Muscle layer of colon (tissue), 2 donors: Measurements from ENCODE around the gene NTNG2.
"Not testable (repeated sequence)": the region's sequence is repeated elsewhere in the genome, so short reads cannot be mapped to it uniquely, and the experiment has no call there.

Experiments
- H3K27ac ChIP-seq: one replicate; pipeline ENCODE4 v1.7.0; 2013; ENCODE audit warnings: low read depth, mild to moderate bottlenecking, low read length, moderate library complexity
- H3K27me3 ChIP-seq, 2 donors: one replicate each; pipeline ENCODE4 v1.7.0; 2013; ENCODE audit warnings: low read length in 2 of 2, mild to moderate bottlenecking in 2 of 2; ENCODE audit not compliant: insufficient read depth in 2 of 2, control insufficient read depth in 1 of 2
- H3K36me3 ChIP-seq: one replicate; pipeline ENCODE4 v1.7.0; 2013; ENCODE audit warnings: mild to moderate bottlenecking, low read length; ENCODE audit not compliant: insufficient read depth
- H3K4me1 ChIP-seq: one replicate; pipeline ENCODE4 v1.7.0; 2013; ENCODE audit warnings: mild to moderate bottlenecking, low read length; ENCODE audit not compliant: insufficient read depth
- H3K4me3 ChIP-seq, 2 donors: one replicate each; pipeline ENCODE4 v1.7.0; 2013; ENCODE audit warnings: low read length in 2 of 2, low read depth in 1 of 2, mild to moderate bottlenecking in 1 of 2, moderate library complexity in 1 of 2
- H3K9ac ChIP-seq: one replicate; pipeline ENCODE4 v1.7.0; 2013; ENCODE audit warnings: low read length
- H3K9me3 ChIP-seq: one replicate; pipeline ENCODE4 v1.7.0; 2013; ENCODE audit warnings: mild to moderate bottlenecking, low read length
- donor health status: abdominal sarcoma.
- donor health status: Adenocarcinoma of cecum.

Gene NTNG2

GRCh38 chr9:132269704-132270516 is 108.1 kb downstream of the NTNG2 start:
- H3K36me3 ChIP-seq: peaks cover 55% of the 10 kb centered on the region
- H3K9me3 ChIP-seq: not testable (repeated sequence)

GRCh38 chr9:132274861-132275260 is 113.0 kb downstream of the NTNG2 start:
- no peak overlapping the region for H3K4me3 ChIP-seq
- H3K4me1 ChIP-seq: no peaks in the 10 kb centered on the region
- H3K9ac ChIP-seq: no peak overlapping the region
- H3K27me3 ChIP-seq: no peaks in the 10 kb centered on the region
- peaks cover 82% of the 10 kb centered on the region for H3K36me3 ChIP-seq
- no peak overlapping the region for H3K27ac ChIP-seq
- H3K9me3 ChIP-seq: no peaks in the 10 kb centered on the region

More at GRCh38 chr9:132269704-132270516, 108.1 kb downstream of the NTNG2 start:
- not testable (repeated sequence) for H3K9ac ChIP-seq, H3K4me3 ChIP-seq, H3K27me3 ChIP-seq, H3K27ac ChIP-seq, H3K4me1 ChIP-seq

- no peak overlapping the region for H3K4me3 ChIP-seq
- no peak overlapping the region for H3K9ac ChIP-seq
- peaks cover 75% of the 10 kb centered on the region for H3K36me3 ChIP-seq
- no peaks in the 10 kb centered on the region for H3K9me3 ChIP-seq
- H3K27me3 ChIP-seq: no peaks in the 10 kb centered on the region
- no peak overlapping the region for H3K27ac ChIP-seq
- no peaks in the 10 kb centered on the region for H3K4me1 ChIP-seq
Observed at GRCh38 chr9:132283165-132283564, 121.3 kb downstream of the NTNG2 start.

- Histone ChIP-seq H3K4me3 (no peak overlapping the region), H3K9ac (no peak overlapping the region), H3K4me1 (peaks cover 3% of the 10 kb centered on the region), H3K27ac (no peak overlapping the region), H3K27me3 (no peaks in the 10 kb centered on the region), H3K9me3 (no peaks in the 10 kb centered on the region), H3K36me3 (peaks cover 70% of the 10 kb centered on the region)
Observed at GRCh38 chr9:132283863-132284262, 122.0 kb downstream of the NTNG2 start.

- Histone ChIP-seq H3K9ac (no peak overlapping the region), H3K4me3 (no peak overlapping the region), H3K27ac (no peak overlapping the region), H3K9me3 (no peaks in the 10 kb centered on the region), H3K27me3 (no peaks in the 10 kb centered on the region), H3K36me3 (peaks cover 41% of the 10 kb centered on the region), H3K4me1 (peaks cover 3% of the 10 kb centered on the region)
Observed at GRCh38 chr9:132287256-132287760, 125.5 kb downstream of the NTNG2 start.

- no peaks in the 10 kb centered on the region for H3K9me3 ChIP-seq
- H3K4me3 ChIP-seq: no peak overlapping the region
- peaks cover 3% of the 10 kb centered on the region for H3K4me1 ChIP-seq
- H3K27me3 ChIP-seq: no peaks in the 10 kb centered on the region
- no peak overlapping the region for H3K27ac ChIP-seq
- H3K36me3 ChIP-seq: peaks cover 31% of the 10 kb centered on the region
- no peak overlapping the region for H3K9ac ChIP-seq
Observed at GRCh38 chr9:132288361-132288760, 126.5 kb downstream of the NTNG2 start.

- Histone ChIP-seq H3K27me3 (no peaks in the 10 kb centered on the region), H3K27ac (no peak overlapping the region), H3K9me3 (no peaks in the 10 kb centered on the region), H3K9ac (no peak overlapping the region), H3K4me1 (peaks cover 3% of the 10 kb centered on the region), H3K4me3 (no peak overlapping the region), H3K36me3 (peaks cover 26% of the 10 kb centered on the region)
Observed at GRCh38 chr9:132288966-132289365, 127.1 kb downstream of the NTNG2 start.

GRCh38 chr9:132293145-132293721 is 131.4 kb downstream of the NTNG2 start:
- Histone ChIP-seq H3K27ac (no peak overlapping the region), H3K9me3 (no peaks in the 10 kb centered on the region), H3K4me3 (no peak overlapping the region), H3K9ac (no peak overlapping the region), H3K4me1 (peaks cover 3% of the 10 kb centered on the region), H3K36me3 (peaks cover 43% of the 10 kb centered on the region), H3K27me3 (no peaks in the 10 kb centered on the region)
